HG03108 (cell line): ENCODE results near the gene WDR83.
"Not testable (repeated sequence)": the region's sequence is repeated elsewhere in the genome, so short reads cannot be mapped to it uniquely, and the experiment has no call there.

Experiments used
- ATAC-seq: cut with Tn5 transposase; IDR thresholded peaks from one replicate; pipeline ENCODE4 v1.9.1; 2021; ENCODE audit warnings: moderate library complexity; ENCODE audit not compliant: unreplicated experiment

Gene WDR83

GRCh38 chr19:12652219-12652618 lies 14.4 kb upstream of the WDR83 start:
- ATAC-seq = no peak

GRCh38 chr19:12655546-12655945 lies 11.1 kb upstream of the WDR83 start:
- ATAC-seq = no peak

- no peak for ATAC-seq
Measured at GRCh38 chr19:12656899-12657571, 9.6 kb upstream of the WDR83 start.

GRCh38 chr19:12657966-12658365 lies 8.6 kb upstream of the WDR83 start:
- no peak for ATAC-seq

GRCh38 chr19:12660980-12661379 lies 5.6 kb upstream of the WDR83 start:
- ATAC-seq = no peak

- ATAC-seq = no peak
Measured at GRCh38 chr19:12664406-12665280, 2.0 kb upstream of the WDR83 start.

GRCh38 chr19:12665281-12665573 lies 1.4 kb upstream of the WDR83 start:
- no peak for ATAC-seq

GRCh38 chr19:12665671-12666264 lies 839 bp upstream of the WDR83 start:
- ATAC-seq = no peak

GRCh38 chr19:12667731-12668302 lies 1.2 kb downstream of the WDR83 start:
- ATAC-seq = no peak

- ATAC-seq = no peak
Measured at GRCh38 chr19:12668346-12668745, 1.7 kb downstream of the WDR83 start.

- ATAC-seq = no peak
Measured at GRCh38 chr19:12668932-12669269, 2.3 kb downstream of the WDR83 start.

- ATAC-seq = no peak
Measured at GRCh38 chr19:12669270-12670158, 2.9 kb downstream of the WDR83 start.

- ATAC-seq = no peak
Measured at GRCh38 chr19:12670159-12670928, 3.7 kb downstream of the WDR83 start.

- no peak for ATAC-seq
Measured at GRCh38 chr19:12672744-12673143, 6.1 kb downstream of the WDR83 start.

- ATAC-seq = no peak
Measured at GRCh38 chr19:12675399-12675798, 8.8 kb downstream of the WDR83 start.

GRCh38 chr19:12675940-12676339 lies 9.3 kb downstream of the WDR83 start:
- ATAC-seq = no peak

GRCh38 chr19:12676384-12676792 lies 9.8 kb downstream of the WDR83 start:
- ATAC-seq = no peak

- ATAC-seq = no peak
Measured at GRCh38 chr19:12676928-12677327, 10.3 kb downstream of the WDR83 start.

GRCh38 chr19:12678039-12678438 lies 11.4 kb downstream of the WDR83 start:
- not testable (repeated sequence) for ATAC-seq

- no peak for ATAC-seq
Measured at GRCh38 chr19:12680034-12680433, 13.4 kb downstream of the WDR83 start.
